ENCODE results near the gene KDELR3.

GRCh38 chr22:38523479-38523878, 55.6 kb downstream of the KDELR3 start:
- TF ChIP-seq CTCF (IDR thresholded peaks at IDR 0.05) (no peak), RAD21 (IDR thresholded peaks at IDR 0.05; ENCODE audit: low read length) (no peak), POLR2AphosphoS5 (IDR thresholded peaks at IDR 0.05; ENCODE audit: low read depth, low read length) (no peak), TCF12 (IDR thresholded peaks at IDR 0.05) (no peak), RCOR1 (IDR thresholded peaks at IDR 0.05; ENCODE audit: low read length) (no peak), MXI1 (IDR thresholded peaks at IDR 0.05; ENCODE audit: low read depth, low read length) (no peak)
